ENCODE results near the gene SLC35A4. TPM values are rescaled to one million over a fixed set of nuclear protein-coding genes. Genes with fewer than 3 reads are reported as not detected.
"Not testable (repeated sequence)": the region's sequence is repeated elsewhere in the genome, so short reads cannot be mapped to it uniquely, and the experiment has no call there.

SLC35A4 gene
- total RNA-seq, 1 donor from 2014 or later = 3.7 TPM

DNA sequence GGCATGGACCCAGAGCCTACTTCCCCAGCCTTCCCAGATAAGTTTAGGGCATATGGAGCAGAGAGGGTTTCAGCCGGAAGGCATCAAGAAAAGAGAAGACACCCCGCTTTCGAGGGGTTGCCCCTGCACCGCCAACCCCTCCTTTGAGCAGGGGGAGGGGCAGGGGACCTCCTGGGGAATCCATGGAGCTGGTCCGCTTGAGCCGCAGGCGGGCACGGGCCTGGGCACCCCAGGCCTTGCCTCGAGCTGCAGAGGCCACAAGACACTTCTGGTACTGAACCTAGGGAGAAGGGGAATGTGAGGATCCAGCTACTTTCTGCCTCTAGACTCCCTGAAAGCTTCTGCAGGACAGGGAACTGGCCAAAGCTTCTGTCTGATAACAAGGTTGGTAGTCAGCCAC lies 6.1 kb upstream of the SLC35A4 start:
- no peak for DNase-seq

DNA sequence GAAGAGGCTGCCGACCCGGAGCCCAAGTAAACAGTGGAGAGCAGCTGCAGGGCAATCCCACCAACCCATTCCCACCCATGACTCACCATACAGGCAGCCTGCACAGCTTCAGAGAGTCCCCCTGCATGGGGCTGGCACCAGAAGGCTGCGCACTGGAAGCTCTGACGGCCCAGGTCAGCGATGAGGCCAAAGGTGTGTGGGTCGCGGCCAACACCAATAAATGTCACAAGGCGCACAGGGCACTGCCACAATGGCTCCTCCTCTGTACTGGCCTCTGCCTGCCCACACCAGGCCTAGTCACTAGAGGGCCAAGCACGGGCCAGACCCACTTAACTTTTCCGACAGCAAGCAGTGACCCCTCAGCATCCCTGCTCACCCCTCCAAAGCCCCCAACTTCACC lies 4.4 kb upstream of the SLC35A4 start:
- DNase-seq = no peak

DNA sequence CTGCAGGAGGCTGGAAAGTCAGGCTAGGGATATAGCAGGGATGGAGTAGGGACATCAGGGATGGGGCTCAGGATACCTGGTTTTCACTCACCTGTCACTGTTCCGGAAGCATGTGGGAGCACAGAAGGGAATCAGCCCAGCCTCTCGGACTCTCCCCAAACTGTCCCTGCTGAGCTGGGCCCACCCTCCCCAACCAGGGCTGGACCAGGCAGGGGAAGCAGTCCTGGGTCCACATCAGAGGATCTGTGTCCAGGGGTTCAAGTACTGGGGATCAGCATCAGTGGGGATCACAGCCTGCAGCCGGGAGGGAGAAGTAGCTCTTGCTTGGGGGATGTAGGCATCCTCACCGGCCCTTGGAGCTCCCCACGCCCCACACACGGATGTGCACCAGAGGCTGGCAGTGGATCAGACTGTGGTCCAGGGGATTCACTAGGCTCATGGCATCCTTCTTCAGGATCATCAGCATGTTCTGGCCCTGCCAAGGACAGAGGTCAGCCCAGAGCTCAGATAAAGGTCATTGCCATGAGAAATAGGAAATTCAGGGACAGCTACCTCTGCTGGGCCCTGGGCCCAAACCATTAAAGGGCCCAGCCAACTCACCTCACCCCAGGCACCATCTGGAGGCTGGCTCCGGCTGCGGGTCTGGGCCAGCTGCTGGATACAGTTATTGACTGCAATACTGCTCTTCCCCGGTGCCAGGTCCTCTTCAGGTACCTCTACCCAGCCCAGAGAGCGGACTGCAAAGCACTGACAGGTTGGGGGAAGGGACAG lies 2.7 kb upstream of the SLC35A4 start:
- no peak for DNase-seq

DNA sequence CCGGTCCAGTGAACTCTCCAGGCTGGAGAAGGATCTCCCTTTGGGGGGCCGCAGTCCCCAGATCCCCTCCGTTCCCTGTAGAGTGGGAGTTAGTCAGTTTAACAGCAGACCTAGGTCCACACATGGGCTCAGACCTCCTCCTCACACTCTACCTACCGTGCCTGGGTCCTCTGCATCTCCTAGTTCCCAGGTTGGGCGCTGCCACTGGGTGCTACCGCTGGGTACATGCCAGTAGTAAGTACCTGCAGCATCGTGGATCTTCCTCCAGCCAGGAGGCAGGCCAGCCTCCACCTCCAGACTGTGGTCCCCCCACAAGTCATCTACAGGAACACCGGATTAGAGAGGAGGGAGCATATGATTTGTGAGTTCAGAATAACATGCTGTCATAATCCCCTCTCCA lies 1.0 kb upstream of the SLC35A4 start:
- no peak for DNase-seq

- DNase-seq = no peak
Measured at GRCh38 chr5:140565024-140565779, 574 bp downstream of the SLC35A4 start.

- DNase-seq = no peak
Measured at GRCh38 chr5:140565780-140566095, 1.1 kb downstream of the SLC35A4 start.

GRCh38 chr5:140566665-140567064 lies 2.0 kb downstream of the SLC35A4 start:
- DNase-seq = no peak

GRCh38 chr5:140567136-140567818 lies 2.6 kb downstream of the SLC35A4 start:
- no peak for DNase-seq

- no peak for DNase-seq
Measured at GRCh38 chr5:140567871-140568270, 3.2 kb downstream of the SLC35A4 start.

DNA sequence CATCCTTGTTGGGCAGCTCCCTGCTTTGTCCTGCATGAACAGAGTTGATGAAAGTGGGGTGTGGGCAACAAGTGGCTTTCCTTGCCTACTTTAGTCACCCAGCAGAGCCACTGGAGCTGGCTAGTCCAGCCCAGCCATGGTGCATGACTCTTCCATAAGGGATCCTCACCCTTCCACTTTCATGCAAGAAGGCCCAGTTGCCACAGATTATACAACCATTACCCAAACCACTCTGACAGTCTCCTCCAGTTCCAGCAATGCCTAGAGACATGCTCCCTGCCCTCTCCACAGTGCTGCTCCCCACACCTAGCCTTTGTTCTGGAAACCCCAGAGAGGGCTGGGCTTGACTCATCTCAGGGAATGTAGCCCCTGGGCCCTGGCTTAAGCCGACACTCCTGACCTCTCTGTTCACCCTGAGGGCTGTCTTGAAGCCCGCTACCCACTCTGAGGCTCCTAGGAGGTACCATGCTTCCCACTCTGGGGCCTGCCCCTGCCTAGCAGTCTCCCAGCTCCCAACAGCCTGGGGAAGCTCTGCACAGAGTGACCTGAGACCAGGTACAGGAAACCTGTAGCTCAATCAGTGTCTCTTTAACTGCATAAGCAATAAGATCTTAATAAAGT lies 3.9 kb downstream of the SLC35A4 start:
- no peak for DNase-seq

DNA sequence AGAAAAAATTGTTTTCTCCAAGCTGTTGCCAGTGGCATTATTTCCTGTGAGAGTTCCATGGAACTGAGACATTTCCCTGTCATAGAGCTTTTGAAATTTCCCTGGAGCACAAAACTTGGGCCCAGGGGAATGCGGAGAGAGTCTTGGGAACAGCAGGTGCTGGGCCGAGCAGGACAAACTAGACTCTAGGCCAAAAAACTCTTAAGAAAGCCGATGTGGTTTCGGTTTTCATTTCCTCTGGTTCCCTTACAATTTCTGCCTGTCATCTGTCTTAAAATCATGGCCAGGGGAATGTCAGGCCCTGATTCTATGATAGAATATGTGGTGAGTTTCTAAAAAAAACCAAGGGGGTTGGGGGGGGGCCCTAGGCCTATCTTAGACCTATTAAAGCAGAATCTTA lies 4.6 kb downstream of the SLC35A4 start:
- DNase-seq = no peak

GRCh38 chr5:140570058-140570457 lies 5.4 kb downstream of the SLC35A4 start:
- DNase-seq = no peak

- no peak for DNase-seq
Measured at GRCh38 chr5:140570488-140570887, 5.9 kb downstream of the SLC35A4 start.

- DNase-seq = no peak
Measured at GRCh38 chr5:140571105-140571504, 6.5 kb downstream of the SLC35A4 start.

DNA sequence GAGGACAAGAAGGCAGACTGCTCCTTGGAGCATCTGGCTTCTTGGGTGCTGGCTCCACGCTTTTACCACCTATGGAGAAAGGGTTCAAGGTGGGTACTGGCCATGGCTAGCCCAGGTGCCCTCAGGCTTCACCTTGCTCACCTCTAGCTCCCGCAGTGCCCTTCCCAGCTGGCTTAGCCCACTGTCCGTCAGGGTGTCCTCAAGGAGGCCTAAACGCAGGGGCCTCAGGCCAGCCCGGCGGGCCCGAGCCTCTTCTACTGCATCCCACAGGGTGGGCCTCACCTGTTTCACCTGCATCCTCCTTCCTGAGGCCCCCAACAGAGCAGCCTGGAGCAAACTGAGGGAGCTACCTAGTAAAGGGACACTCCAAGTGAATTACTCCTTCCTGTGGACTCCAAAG lies 9.1 kb downstream of the SLC35A4 start:
- DNase-seq = no peak

DNA sequence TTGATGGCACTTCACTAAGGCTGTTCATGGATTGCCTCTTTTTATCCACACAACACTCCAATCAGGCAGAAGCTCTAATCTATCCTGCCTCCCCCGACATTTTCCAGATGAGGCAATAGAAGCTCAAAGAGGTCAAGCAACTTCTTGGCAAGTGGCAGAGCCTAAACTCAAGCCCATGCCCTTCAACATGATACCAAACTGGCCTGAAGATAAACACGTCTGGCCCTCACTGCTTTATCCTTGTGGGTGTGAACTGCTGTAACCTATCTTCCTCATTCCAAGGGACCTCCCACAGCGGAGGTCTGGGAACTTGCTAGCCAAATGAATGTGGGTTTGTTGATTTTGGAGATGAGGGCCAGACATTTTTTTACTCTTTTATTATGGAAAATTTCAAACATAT lies 9.5 kb downstream of the SLC35A4 start:
- no peak for DNase-seq

DNA sequence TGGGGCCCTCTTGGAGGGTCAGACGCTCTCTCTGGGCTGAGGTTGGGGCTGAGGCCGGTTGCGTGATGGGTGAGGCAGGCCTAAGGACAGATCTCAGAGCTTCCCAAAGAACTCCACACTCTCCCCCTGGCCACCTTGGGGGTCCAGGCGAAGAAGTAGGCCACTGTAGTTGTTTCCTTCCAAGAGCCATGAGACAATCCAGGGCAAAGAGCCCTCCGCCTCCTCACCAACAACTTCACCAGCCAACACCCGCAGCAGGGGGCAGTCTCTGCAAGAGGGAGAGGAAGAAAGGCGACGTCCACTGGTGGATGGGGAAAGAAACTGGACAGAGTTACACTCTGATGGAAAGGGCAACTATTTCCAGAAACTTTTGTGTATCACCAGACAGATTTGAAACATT lies 10.7 kb downstream of the SLC35A4 start:
- DNase-seq = no peak

DNA sequence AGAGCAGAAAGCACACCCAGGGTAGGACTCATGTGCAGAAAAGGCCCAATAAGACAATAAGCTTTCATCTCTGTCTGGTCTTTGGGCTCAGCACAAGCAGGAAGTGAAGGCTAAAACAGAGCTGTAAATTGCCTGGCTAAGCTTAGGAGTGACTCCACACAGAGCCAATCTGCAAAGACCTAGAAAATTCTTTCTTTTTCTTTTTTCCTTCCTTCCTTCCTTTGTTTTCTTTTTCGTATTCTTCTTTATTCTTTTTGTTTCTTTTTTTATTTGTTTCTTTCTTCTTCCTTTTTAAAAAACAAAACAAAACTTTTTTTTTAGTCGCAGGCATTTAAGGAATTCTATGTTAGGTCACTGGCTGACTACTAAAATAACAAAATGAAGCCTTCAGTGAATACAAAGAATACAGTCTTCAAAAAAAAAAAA lies 12.2 kb downstream of the SLC35A4 start:
- no peak for DNase-seq

DNA sequence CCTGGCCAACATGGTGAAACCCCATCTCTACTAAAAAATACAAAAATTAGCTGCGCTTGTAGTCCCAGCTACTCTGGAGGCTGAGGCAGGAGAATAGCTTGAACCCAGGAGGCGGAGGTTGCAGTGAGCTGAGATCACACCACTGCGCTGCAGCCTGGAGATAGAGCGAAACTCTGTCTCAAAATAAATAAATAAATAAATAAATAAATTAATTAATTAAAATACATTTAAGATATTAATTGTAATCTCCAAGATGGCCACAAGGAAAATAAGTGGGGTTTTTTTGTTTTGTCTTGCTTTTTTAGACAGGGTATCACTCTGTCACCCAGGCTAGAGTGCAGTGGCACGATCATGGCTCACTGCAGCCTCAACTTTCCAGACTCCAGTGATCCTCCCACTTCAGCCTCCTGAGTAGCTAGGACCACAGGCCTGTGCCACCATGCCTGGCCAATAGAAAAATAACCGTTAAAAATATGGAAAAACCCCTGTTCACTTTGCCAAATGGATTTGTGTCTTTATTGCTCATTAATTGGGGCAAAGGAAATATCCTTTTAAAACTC lies 14.6 kb downstream of the SLC35A4 start:
- DNase-seq = not testable (repeated sequence)

DNA sequence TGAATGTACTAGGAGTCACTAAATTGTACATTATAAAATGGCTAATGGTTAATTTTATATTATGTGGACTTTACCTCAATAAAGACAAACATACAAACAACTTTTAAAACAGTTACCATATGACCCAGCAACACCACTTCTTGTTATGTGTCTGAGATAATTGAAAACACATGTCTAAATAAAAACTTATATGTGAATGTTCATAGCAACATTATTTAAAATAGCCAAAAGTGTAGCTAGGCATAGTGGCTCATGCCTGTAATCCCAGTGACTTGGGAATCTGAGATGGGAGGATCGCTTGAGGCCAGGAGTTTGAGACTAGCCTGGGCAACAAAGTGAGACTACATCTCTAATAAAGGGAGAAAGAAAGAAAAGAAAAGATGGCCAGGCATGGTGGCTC lies 22.9 kb downstream of the SLC35A4 start:
- no peak for DNase-seq

- DNase-seq = no peak
Measured at GRCh38 chr5:140588311-140589070, 23.9 kb downstream of the SLC35A4 start.

DNA sequence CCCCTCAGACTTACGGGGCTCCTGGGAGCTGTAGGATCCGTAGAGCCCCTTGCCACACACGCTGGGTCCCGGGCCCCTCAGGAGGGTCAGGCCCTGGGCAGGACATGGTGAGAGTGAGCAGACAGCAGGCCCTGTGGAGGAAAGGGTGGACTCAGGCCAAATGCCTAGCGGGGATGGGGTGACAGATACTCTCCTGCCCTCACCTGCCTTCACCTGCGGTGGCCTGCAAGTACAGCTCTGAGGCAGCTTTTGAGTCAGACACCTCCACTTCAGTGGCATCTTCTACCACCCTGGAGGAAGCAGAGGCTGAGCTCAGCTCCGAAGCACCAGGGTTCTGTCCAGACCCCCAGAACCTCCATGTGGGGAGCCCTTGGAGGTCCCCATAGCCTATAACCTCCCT lies 26.2 kb downstream of the SLC35A4 start:
- no peak for DNase-seq

Data from occipital lobe (tissue), 2 donors.